Measurements from ENCODE around the gene ZW10. TPM values are rescaled to one million over a fixed set of nuclear protein-coding genes. Genes with fewer than 3 reads are reported as not detected.

ZW10 gene
- total and polyA plus RNA-seq, 2 donors from 2014 or later, result 6.7 to 11.0 TPM

GRCh38 chr11:113730887-113731726 is 42.4 kb downstream of the ZW10 start:
- peaks cover 0 to 4% (median 0%) of the 10 kb centered on the region in 3 donors for H3K4me1 ChIP-seq (ENCODE audit: control insufficient read depth in 2 of 3, insufficient read depth in 2 of 3, low read depth in 1 of 3, low read length in 3 of 3)
- H3K4me3 ChIP-seq (ENCODE audit: low read length in 3 of 3), result no peak overlapping the region
- H3K27ac ChIP-seq (ENCODE audit: low read depth in 2 of 2, low read length in 2 of 2), result no peak overlapping the region
- FAIRE-seq (no peak), DNase-seq (peak in 4 of 5 donors; percentile 61 to 80 (median 70))
- no peaks in the 10 kb centered on the region for H3K27me3 ChIP-seq (ENCODE audit: control insufficient read depth, insufficient read depth, low read length)
- H3K36me3 ChIP-seq (ENCODE audit: control insufficient read depth in 2 of 3, insufficient read depth in 3 of 3, low read length in 3 of 3), result peaks cover 3 to 12% (median 9%) of the 10 kb centered on the region in 3 donors
- TF ChIP-seq CTCF (IDR thresholded peaks at IDR 0.05; ENCODE audit: borderline replicate concordance, extremely low read depth, insufficient read depth), result peak; percentile 27
- H3K9me3 ChIP-seq (ENCODE audit: control insufficient read depth in 2 of 3, insufficient read depth in 1 of 3, low read length in 3 of 3), result no peaks in the 10 kb centered on the region
- no peak overlapping the region for H3K9ac ChIP-seq (ENCODE audit: low read length in 3 of 3)
- intact Hi-C loops (cut with DNase I), result no loop called here

GRCh38 chr11:113729456-113729855 is 44.0 kb downstream of the ZW10 start:
- H3K27ac ChIP-seq (ENCODE audit: low read depth in 2 of 2, low read length in 2 of 2), result no peak overlapping the region
- no peak for TF ChIP-seq CTCF (IDR thresholded peaks at IDR 0.05; ENCODE audit: borderline replicate concordance, extremely low read depth, insufficient read depth)
- peaks cover 0 to 4% (median 0%) of the 10 kb centered on the region in 3 donors for H3K4me1 ChIP-seq (ENCODE audit: control insufficient read depth in 2 of 3, insufficient read depth in 2 of 3, low read depth in 1 of 3, low read length in 3 of 3)
- H3K27me3 ChIP-seq (ENCODE audit: control insufficient read depth, insufficient read depth, low read length), result no peaks in the 10 kb centered on the region
- no peak overlapping the region for H3K9ac ChIP-seq (ENCODE audit: low read length in 3 of 3)
- no peak overlapping the region for H3K4me3 ChIP-seq (ENCODE audit: low read length in 3 of 3)
- no peaks in the 10 kb centered on the region for H3K9me3 ChIP-seq (ENCODE audit: control insufficient read depth in 2 of 3, insufficient read depth in 1 of 3, low read length in 3 of 3)
- DNase-seq (no peak), FAIRE-seq (no peak)
- intact Hi-C loops (cut with DNase I), result loop anchor here (10.0 kb wide), 1 partner anchor 425 kb away; no protein-coding TSS in a partner anchor
- peaks cover 0 to 7% (median 4%) of the 10 kb centered on the region in 3 donors for H3K36me3 ChIP-seq (ENCODE audit: control insufficient read depth in 2 of 3, insufficient read depth in 3 of 3, low read length in 3 of 3)

GRCh38 chr11:113728814-113729213 is 44.7 kb downstream of the ZW10 start:
- TF ChIP-seq CTCF (IDR thresholded peaks at IDR 0.05; ENCODE audit: borderline replicate concordance, extremely low read depth, insufficient read depth), result no peak
- Histone ChIP-seq H3K9ac (ENCODE audit: low read length in 3 of 3) (no peak overlapping the region), H3K27ac (ENCODE audit: low read depth in 2 of 2, low read length in 2 of 2) (no peak overlapping the region), H3K36me3 (ENCODE audit: control insufficient read depth in 2 of 3, insufficient read depth in 3 of 3, low read length in 3 of 3) (peaks cover 0 to 4% (median 4%) of the 10 kb centered on the region in 3 donors), H3K4me3 (ENCODE audit: low read length in 3 of 3) (no peak overlapping the region), H3K4me1 (ENCODE audit: control insufficient read depth in 2 of 3, insufficient read depth in 2 of 3, low read depth in 1 of 3, low read length in 3 of 3) (peaks cover 0 to 4% (median 0%) of the 10 kb centered on the region in 3 donors), H3K9me3 (ENCODE audit: control insufficient read depth in 2 of 3, insufficient read depth in 1 of 3, low read length in 3 of 3) (no peaks in the 10 kb centered on the region), H3K27me3 (ENCODE audit: control insufficient read depth, insufficient read depth, low read length) (no peaks in the 10 kb centered on the region)
- no peak for DNase-seq
- no peak for FAIRE-seq
- intact Hi-C loops (cut with DNase I), result loop anchor here (10.0 kb wide), 1 partner anchor 424 kb away; no protein-coding TSS in a partner anchor
